Neural cell (in vitro differentiated cells): Measurements from ENCODE around the gene STK17B. TPM values are rescaled to one million over a fixed set of nuclear protein-coding genes. Genes with fewer than 3 reads are reported as not detected.

Experiments used
- H2AFZ ChIP-seq: fragments of 200-600, 300-800 bp; sonication (generic), shearing (Covaris generic); 2 replicates; pipeline ENCODE4 v1.6.0; 2014; ENCODE audit warnings: low read depth, mild to moderate bottlenecking, antibody characterized with exemption, low read length, moderate library complexity
- H3F3A ChIP-seq: fragments of 200-600 bp; shearing (Covaris generic); 2 replicates; pipeline ENCODE4 v1.6.1; 2016; ENCODE audit warnings: mild to moderate bottlenecking, moderate library complexity, mixed read lengths, antibody characterized with exemption, low read length; ENCODE audit not compliant: insufficient read depth, poor library complexity, severe bottlenecking
- H3K27ac ChIP-seq: fragments of 200-600, 300-800 bp; sonication (generic), shearing (Covaris generic); 2 replicates; pipeline ENCODE4 v1.5.1; 2014; ENCODE audit warnings: mild to moderate bottlenecking, low read length, moderate library complexity
- H3K27me3 ChIP-seq: fragments of 300-800, 200-600 bp; sonication (generic), shearing (Covaris generic); 2 replicates; pipeline ENCODE4 v1.6.0; 2014; ENCODE audit warnings: mild to moderate bottlenecking, low read depth, low read length, moderate library complexity; ENCODE audit not compliant: insufficient read depth
- H3K36me3 ChIP-seq: fragments of 300-800, 200-600 bp; sonication (generic), shearing (Covaris generic); 2 replicates; pipeline ENCODE4 v1.5.1; 2014; ENCODE audit warnings: mild to moderate bottlenecking, antibody characterized with exemption, low read length, moderate library complexity; ENCODE audit not compliant: insufficient read depth
- H3K4me2 ChIP-seq: fragments of 300-800, 200-600 bp; sonication (generic), shearing (Covaris generic); 2 replicates; pipeline ENCODE4 v1.6.0; 2014; ENCODE audit warnings: mild to moderate bottlenecking, low read length
- H3K4me3 ChIP-seq: fragments of 300-800, 200-600 bp; sonication (generic), shearing (Covaris generic); 2 replicates; pipeline ENCODE4 v1.5.1; 2014; ENCODE audit warnings: mild to moderate bottlenecking, low read length, moderate library complexity
- H3K79me2 ChIP-seq: fragments of 200-600 bp; shearing (Covaris generic); replicated peaks from 2 replicates; pipeline ENCODE4 v1.6.0; 2014; ENCODE audit warnings: mild to moderate bottlenecking, low read length, moderate library complexity; ENCODE audit not compliant: insufficient read depth
- H3K9ac ChIP-seq: fragments of 300-800, 200-600 bp; sonication (generic), shearing (Covaris generic); 2 replicates; pipeline ENCODE4 v1.6.1; 2016; ENCODE audit warnings: mild to moderate bottlenecking, low read length, mixed read lengths
- H3K9me2 ChIP-seq: fragments of 200-600 bp; shearing (Covaris generic); 2 replicates; pipeline ENCODE4 v1.6.1; 2016; ENCODE audit warnings: mild to moderate bottlenecking, low read length, mixed read lengths; ENCODE audit not compliant: insufficient read depth
- H3K9me3 ChIP-seq: fragments of 200-600, 300-800 bp; sonication (generic), shearing (Covaris generic); 2 replicates; pipeline ENCODE4 v1.6.1; 2016; ENCODE audit warnings: mild to moderate bottlenecking, mixed run types, low read length, moderate library complexity, mixed read lengths
- H4K20me1 ChIP-seq: fragments of 200-600 bp; shearing (Covaris generic); 2 replicates; pipeline ENCODE4 v1.6.1; 2016; ENCODE audit warnings: mild to moderate bottlenecking, mixed run types; ENCODE audit not compliant: insufficient read depth
- EP300 ChIP-seq: fragments of 450-650 bp; conservative IDR thresholded peaks from 2 replicates; pipeline ENCODE4 v1.6.1; 2014; ENCODE audit warnings: antibody characterized with exemption, mild to moderate bottlenecking, moderate library complexity; ENCODE audit not compliant: poor library complexity, severe bottlenecking
- EZH2 ChIP-seq: fragments of 200-600, 300-800 bp; shearing (Covaris generic), sonication (generic); IDR thresholded peaks from 2 replicates; pipeline ENCODE4 v1.6.1; 2014; ENCODE audit warnings: antibody characterized with exemption, low read length, borderline replicate concordance, mild to moderate bottlenecking; ENCODE audit not compliant: insufficient read depth, poor library complexity, severe bottlenecking
- MXI1 ChIP-seq: fragments of 450-650 bp; conservative IDR thresholded peaks from 2 replicates; pipeline ENCODE4 v1.6.1; 2014; ENCODE audit warnings: antibody characterized with exemption, mild to moderate bottlenecking; ENCODE audit not compliant: poor library complexity, severe bottlenecking
- POLR2AphosphoS5 ChIP-seq: IDR thresholded peaks from 2 replicates; pipeline ENCODE4 v1.6.1; 2012
- RAD21 ChIP-seq: fragments of 450-650 bp; conservative IDR thresholded peaks from 2 replicates; pipeline ENCODE4 v1.6.1; 2014; ENCODE audit warnings: antibody characterized with exemption, mild to moderate bottlenecking, moderate library complexity
- SMC3 ChIP-seq: fragments of 450-650 bp; conservative IDR thresholded peaks from 2 replicates; pipeline ENCODE4 v1.6.1; 2014; ENCODE audit warnings: antibody characterized with exemption, mild to moderate bottlenecking, moderate library complexity; ENCODE audit not compliant: poor library complexity
- TAF1 ChIP-seq: IDR thresholded peaks from 2 replicates; pipeline ENCODE4 v1.6.1; 2012; ENCODE audit warnings: low read depth
- polyA plus RNA-seq: library from polyadenylated mRNA; depleted of rRNA; stranded (reverse); fragments of >200 nt; gene quantifications from 2 replicates; pipeline ENCODE4 v1.2.3, GENCODE V29; 2014
- TF ChIP-seq, protein P1 (sequence below): fragments of 450-650 bp; IDR thresholded peaks from 2 replicates; pipeline ENCODE4 v1.5.1; 2014; ENCODE audit warnings: antibody characterized with exemption, mild to moderate bottlenecking, moderate library complexity; ENCODE audit not compliant: poor library complexity, severe bottlenecking
- TF ChIP-seq, protein P2 (sequence below): IDR thresholded peaks from 2 replicates; pipeline ENCODE4 v1.6.1; 2012; ENCODE audit warnings: borderline replicate concordance

The STK17B gene
- polyA plus RNA-seq, 1 donor from 2014 or later, result 0.67 TPM

- TF ChIP-seq EP300 (no peak), TAF1 (no peak), EZH2 (no peak), SMC3 (no peak), POLR2AphosphoS5 (no peak), RAD21 (no peak), MXI1 (no peak)
- TF ChIP-seq, protein P1, sequence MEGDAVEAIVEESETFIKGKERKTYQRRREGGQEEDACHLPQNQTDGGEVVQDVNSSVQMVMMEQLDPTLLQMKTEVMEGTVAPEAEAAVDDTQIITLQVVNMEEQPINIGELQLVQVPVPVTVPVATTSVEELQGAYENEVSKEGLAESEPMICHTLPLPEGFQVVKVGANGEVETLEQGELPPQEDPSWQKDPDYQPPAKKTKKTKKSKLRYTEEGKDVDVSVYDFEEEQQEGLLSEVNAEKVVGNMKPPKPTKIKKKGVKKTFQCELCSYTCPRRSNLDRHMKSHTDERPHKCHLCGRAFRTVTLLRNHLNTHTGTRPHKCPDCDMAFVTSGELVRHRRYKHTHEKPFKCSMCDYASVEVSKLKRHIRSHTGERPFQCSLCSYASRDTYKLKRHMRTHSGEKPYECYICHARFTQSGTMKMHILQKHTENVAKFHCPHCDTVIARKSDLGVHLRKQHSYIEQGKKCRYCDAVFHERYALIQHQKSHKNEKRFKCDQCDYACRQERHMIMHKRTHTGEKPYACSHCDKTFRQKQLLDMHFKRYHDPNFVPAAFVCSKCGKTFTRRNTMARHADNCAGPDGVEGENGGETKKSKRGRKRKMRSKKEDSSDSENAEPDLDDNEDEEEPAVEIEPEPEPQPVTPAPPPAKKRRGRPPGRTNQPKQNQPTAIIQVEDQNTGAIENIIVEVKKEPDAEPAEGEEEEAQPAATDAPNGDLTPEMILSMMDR, result no peak
- TF ChIP-seq, protein P2, sequence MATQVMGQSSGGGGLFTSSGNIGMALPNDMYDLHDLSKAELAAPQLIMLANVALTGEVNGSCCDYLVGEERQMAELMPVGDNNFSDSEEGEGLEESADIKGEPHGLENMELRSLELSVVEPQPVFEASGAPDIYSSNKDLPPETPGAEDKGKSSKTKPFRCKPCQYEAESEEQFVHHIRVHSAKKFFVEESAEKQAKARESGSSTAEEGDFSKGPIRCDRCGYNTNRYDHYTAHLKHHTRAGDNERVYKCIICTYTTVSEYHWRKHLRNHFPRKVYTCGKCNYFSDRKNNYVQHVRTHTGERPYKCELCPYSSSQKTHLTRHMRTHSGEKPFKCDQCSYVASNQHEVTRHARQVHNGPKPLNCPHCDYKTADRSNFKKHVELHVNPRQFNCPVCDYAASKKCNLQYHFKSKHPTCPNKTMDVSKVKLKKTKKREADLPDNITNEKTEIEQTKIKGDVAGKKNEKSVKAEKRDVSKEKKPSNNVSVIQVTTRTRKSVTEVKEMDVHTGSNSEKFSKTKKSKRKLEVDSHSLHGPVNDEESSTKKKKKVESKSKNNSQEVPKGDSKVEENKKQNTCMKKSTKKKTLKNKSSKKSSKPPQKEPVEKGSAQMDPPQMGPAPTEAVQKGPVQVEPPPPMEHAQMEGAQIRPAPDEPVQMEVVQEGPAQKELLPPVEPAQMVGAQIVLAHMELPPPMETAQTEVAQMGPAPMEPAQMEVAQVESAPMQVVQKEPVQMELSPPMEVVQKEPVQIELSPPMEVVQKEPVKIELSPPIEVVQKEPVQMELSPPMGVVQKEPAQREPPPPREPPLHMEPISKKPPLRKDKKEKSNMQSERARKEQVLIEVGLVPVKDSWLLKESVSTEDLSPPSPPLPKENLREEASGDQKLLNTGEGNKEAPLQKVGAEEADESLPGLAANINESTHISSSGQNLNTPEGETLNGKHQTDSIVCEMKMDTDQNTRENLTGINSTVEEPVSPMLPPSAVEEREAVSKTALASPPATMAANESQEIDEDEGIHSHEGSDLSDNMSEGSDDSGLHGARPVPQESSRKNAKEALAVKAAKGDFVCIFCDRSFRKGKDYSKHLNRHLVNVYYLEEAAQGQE, result no peak
- no peaks in the 10 kb centered on the region for H3K79me2 ChIP-seq
- no peak overlapping the region for H3K9ac ChIP-seq
- no peaks in the 10 kb centered on the region for H3K36me3 ChIP-seq
- H3K27me3 ChIP-seq, result no peaks in the 10 kb centered on the region
- no peak overlapping the region for H3K4me3 ChIP-seq
- no peaks in the 10 kb centered on the region for H3K9me2 ChIP-seq
- no peak overlapping the region for H2AFZ ChIP-seq
- peaks cover 14% of the 10 kb centered on the region for H3K9me3 ChIP-seq
- H3K27ac ChIP-seq, result no peak overlapping the region
- no peak overlapping the region for H3K4me2 ChIP-seq
- no peaks in the 10 kb centered on the region for H3F3A ChIP-seq
- no peaks in the 10 kb centered on the region for H4K20me1 ChIP-seq
Measured at GRCh38 chr2:196131949-196132925, 39.1 kb downstream of the STK17B start.

- TF ChIP-seq POLR2AphosphoS5 (no peak), RAD21 (no peak), TAF1 (no peak), EZH2 (no peak), EP300 (no peak), SMC3 (no peak), MXI1 (no peak)
- TF ChIP-seq, protein P2, result no peak
- TF ChIP-seq, protein P1, result no peak
- no peaks in the 10 kb centered on the region for H4K20me1 ChIP-seq
- H3K4me2 ChIP-seq, result no peak overlapping the region
- H3K79me2 ChIP-seq, result no peaks in the 10 kb centered on the region
- H3K27me3 ChIP-seq, result no peaks in the 10 kb centered on the region
- H3K27ac ChIP-seq, result no peak overlapping the region
- H3K9me3 ChIP-seq, result peaks cover 17% of the 10 kb centered on the region
- no peaks in the 10 kb centered on the region for H3K36me3 ChIP-seq
- no peaks in the 10 kb centered on the region for H3F3A ChIP-seq
- H3K4me3 ChIP-seq, result no peak overlapping the region
- no peak overlapping the region for H3K9ac ChIP-seq
- H3K9me2 ChIP-seq, result no peaks in the 10 kb centered on the region
- H2AFZ ChIP-seq, result no peak overlapping the region
Measured at GRCh38 chr2:196131384-196131937, 39.9 kb downstream of the STK17B start.
